HG03159 (cell line): Measurements from ENCODE around the gene PRPH2.
"Not testable (repeated sequence)": the region's sequence is repeated elsewhere in the genome, so short reads cannot be mapped to it uniquely, and the experiment has no call there.

ENCODE experiments used
- ATAC-seq: cut with Tn5 transposase; IDR thresholded peaks from one replicate; pipeline ENCODE4 v1.9.1; 2021; ENCODE audit warnings: mild to moderate bottlenecking, moderate library complexity; ENCODE audit not compliant: unreplicated experiment

PRPH2 gene

GRCh38 chr6:42702200-42702599, 20.2 kb downstream of the PRPH2 start:
- no peak for ATAC-seq

GRCh38 chr6:42698217-42698616, 24.2 kb downstream of the PRPH2 start:
- no peak for ATAC-seq

GRCh38 chr6:42697268-42697655, 25.1 kb downstream of the PRPH2 start:
- ATAC-seq: no peak

GRCh38 chr6:42696526-42697267, 25.7 kb downstream of the PRPH2 start:
- ATAC-seq: no peak

GRCh38 chr6:42694586-42694985, 27.8 kb downstream of the PRPH2 start:
- no peak for ATAC-seq

- ATAC-seq: no peak
Observed at GRCh38 chr6:42693725-42694323, 28.6 kb downstream of the PRPH2 start.

- ATAC-seq: no peak
Observed at GRCh38 chr6:42692137-42692911, 30.1 kb downstream of the PRPH2 start.

- no peak for ATAC-seq
Observed at GRCh38 chr6:42690872-42691271, 31.5 kb downstream of the PRPH2 start.

- ATAC-seq: no peak
Observed at GRCh38 chr6:42690151-42690702, 32.2 kb downstream of the PRPH2 start.

- no peak for ATAC-seq
Observed at GRCh38 chr6:42689371-42689770, 33.0 kb downstream of the PRPH2 start.

- ATAC-seq: no peak
Observed at GRCh38 chr6:42688281-42688680, 34.1 kb downstream of the PRPH2 start.

- ATAC-seq: no peak
Observed at GRCh38 chr6:42679358-42679757, 43.0 kb downstream of the PRPH2 start.

- no peak for ATAC-seq
Observed at GRCh38 chr6:42674780-42675179, 47.6 kb downstream of the PRPH2 start.

- not testable (repeated sequence) for ATAC-seq
Observed at GRCh38 chr6:42674368-42674767, 48.0 kb downstream of the PRPH2 start.

GRCh38 chr6:42664718-42665117, 57.7 kb downstream of the PRPH2 start:
- no peak for ATAC-seq

GRCh38 chr6:42661540-42662153, 60.8 kb downstream of the PRPH2 start:
- no peak for ATAC-seq

- no peak for ATAC-seq
Observed at GRCh38 chr6:42659806-42660205, 62.6 kb downstream of the PRPH2 start.

GRCh38 chr6:42653851-42654250, 68.5 kb downstream of the PRPH2 start:
- no peak for ATAC-seq

GRCh38 chr6:42652024-42652746, 70.2 kb downstream of the PRPH2 start:
- ATAC-seq: no peak
